ENCODE data around the gene ETS1.
A peak's percentile ranks its signal among the peaks of the same experiment; 100 is the strongest.

DNA sequence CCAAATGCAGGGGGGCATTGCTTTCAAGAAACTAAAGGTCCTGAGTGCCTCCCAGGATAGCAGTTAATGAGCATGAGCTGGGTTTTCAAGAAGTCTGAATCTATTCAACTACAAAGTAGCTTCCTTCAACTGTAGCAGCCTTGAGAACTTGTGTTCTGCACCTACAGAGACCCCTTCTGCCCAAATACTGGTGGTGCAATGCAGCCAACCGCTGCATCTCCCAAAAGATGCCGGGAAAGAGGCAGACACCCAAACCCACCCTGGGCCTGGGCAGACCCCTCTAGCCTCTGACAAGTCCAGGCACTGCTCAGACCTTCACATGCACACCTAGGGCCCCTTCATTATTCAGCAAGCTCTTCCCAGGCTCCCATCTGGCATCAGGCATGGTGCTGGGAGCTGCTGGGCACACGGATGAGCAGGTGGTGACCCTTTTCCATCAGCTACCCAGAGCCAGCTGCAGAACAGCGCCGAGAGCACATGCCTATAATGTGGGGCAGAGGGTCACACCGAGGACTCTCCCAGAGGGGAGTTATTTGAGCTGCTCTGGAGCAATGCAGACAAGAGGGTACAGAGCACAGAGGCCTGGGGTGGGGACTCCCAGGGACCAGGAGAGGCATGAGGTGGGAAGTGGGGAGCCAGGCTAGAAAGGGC is 44.9 kb upstream of the ETS1 start:
- TF ChIP-seq CTCF (IDR thresholded peaks at IDR 0.05; ENCODE audit: insufficient read depth, low read length) (peak; percentile 36), REST (IDR thresholded peaks at IDR 0.05; ENCODE audit: insufficient replicate concordance, low read depth) (no peak), POLR2AphosphoS5 (IDR thresholded peaks at IDR 0.05; ENCODE audit: low read depth) (no peak)

Data from HL-60 (cell line).